Mucosa of descending colon (tissue), 3 donors: ENCODE results near the gene BMP4. TPM values are rescaled to one million over a fixed set of nuclear protein-coding genes. Genes with fewer than 3 reads are reported as not detected.

Experiments
- ATAC-seq: fragments of 200-7000 bp; cut with Tn5 transposase; one replicate; pipeline ENCODE4 v1.9.1; 2020; ENCODE audit warnings: mild to moderate bottlenecking, moderate library complexity
- DNase-seq, 3 donors: peaks; one replicate each; pipeline ENCODE4 v3.0.0-alpha.2; 2020
- H3K36me3 ChIP-seq: fragments of 200-600 bp; one replicate; pipeline ENCODE4 v1.8.0; 2021; ENCODE audit warnings: low read depth, mild to moderate bottlenecking
- H3K4me1 ChIP-seq: fragments of 200-600 bp; one replicate; pipeline ENCODE4 v1.8.0; 2021; ENCODE audit warnings: low read depth, mild to moderate bottlenecking
- H3K4me3 ChIP-seq: fragments of 200-600 bp; one replicate; pipeline ENCODE4 v1.8.0; 2021; ENCODE audit warnings: mild to moderate bottlenecking
- H3K9me3 ChIP-seq: fragments of 200-600 bp; one replicate; pipeline ENCODE4 v1.8.0; 2021; ENCODE audit warnings: mild to moderate bottlenecking
- intact Hi-C, 2 donors: fragments of 100-400 bp; cut with DNase I in 1 of 2; cut with micrococcal nuclease in 1 of 2; formaldehyde crosslinking; loops; one replicate each; pipeline versions ENCODE4 v1.11.0 to v1.11.1; 2022; cut with DNase I, micrococcal nuclease
- microRNA-seq: library from miRNA; unstranded; fragments of <30 nt; microRNA quantifications from one replicate; pipeline ENCODE4, GENCODE V29; 2019
- total RNA-seq, 3 donors: library from RNA; stranded (reverse); fragmentation: NEBNext Ultra II Directional in 2 of 3; extraction: Animal tissue kit (Norgen Biotek cat#: 25700) in 2 of 3; gene quantifications; one replicate each; pipeline versions ENCODE4 v1.2.1 to v1.2.4, GENCODE V29; 2021 to 2023
- TF ChIP-seq, protein P1 (sequence below): fragments of 200-600 bp; IDR thresholded peaks from one replicate; pipeline ENCODE4 v1.8.0; 2022; ENCODE audit warnings: antibody characterized with exemption, mild to moderate bottlenecking
- donor health status: DM: no; HTN: no; CAD: no; lungs with moderate emphysema.
- donor health status: DM: no; HTN: no; CAD: no.
- donor health status: DM: no; HTN: yes; CAD: no.

BMP4 gene
- total RNA-seq, 3 donors from 2014 or later = 8.1 to 16.0 (median 15.6) TPM

DNA sequence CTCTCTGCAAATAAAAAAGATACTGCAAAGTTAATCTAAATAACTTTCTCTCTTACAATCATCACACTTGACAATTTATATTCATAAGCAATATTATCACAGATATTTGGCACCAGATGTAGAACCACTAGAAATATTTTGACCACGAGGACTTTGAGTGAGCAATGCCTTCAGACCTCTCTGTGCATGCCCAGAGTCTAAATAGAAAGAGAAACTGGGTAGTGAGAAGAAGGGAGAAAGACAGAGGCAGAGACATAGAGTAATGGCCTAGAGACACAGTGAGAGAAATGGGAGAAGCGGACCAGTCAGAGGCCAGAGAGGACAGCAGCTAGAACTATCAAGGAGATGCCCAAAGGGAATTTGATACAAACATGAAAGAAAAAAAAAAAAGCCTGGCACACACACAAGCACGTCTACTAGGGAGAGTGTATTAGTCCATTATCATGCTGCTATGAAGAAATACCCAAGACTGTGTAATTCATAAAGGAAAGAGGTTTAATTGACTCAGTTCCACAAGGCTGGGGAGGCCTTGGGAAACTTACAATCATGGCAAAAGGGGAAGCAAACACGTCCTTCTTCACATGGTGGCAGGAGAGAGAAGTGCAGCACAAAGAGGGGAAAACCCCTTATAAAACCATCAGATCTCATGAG, 41.1 kb downstream of the BMP4 start:
- Histone ChIP-seq H3K4me3 (no peak overlapping the region), H3K4me1 (no peaks in the 10 kb centered on the region), H3K9me3 (no peaks in the 10 kb centered on the region), H3K36me3 (no peaks in the 10 kb centered on the region)
- ATAC-seq (no peak), DNase-seq (no peak)
- intact Hi-C loops = no loop called here
- TF ChIP-seq, protein P1, sequence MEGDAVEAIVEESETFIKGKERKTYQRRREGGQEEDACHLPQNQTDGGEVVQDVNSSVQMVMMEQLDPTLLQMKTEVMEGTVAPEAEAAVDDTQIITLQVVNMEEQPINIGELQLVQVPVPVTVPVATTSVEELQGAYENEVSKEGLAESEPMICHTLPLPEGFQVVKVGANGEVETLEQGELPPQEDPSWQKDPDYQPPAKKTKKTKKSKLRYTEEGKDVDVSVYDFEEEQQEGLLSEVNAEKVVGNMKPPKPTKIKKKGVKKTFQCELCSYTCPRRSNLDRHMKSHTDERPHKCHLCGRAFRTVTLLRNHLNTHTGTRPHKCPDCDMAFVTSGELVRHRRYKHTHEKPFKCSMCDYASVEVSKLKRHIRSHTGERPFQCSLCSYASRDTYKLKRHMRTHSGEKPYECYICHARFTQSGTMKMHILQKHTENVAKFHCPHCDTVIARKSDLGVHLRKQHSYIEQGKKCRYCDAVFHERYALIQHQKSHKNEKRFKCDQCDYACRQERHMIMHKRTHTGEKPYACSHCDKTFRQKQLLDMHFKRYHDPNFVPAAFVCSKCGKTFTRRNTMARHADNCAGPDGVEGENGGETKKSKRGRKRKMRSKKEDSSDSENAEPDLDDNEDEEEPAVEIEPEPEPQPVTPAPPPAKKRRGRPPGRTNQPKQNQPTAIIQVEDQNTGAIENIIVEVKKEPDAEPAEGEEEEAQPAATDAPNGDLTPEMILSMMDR = no peak

DNA sequence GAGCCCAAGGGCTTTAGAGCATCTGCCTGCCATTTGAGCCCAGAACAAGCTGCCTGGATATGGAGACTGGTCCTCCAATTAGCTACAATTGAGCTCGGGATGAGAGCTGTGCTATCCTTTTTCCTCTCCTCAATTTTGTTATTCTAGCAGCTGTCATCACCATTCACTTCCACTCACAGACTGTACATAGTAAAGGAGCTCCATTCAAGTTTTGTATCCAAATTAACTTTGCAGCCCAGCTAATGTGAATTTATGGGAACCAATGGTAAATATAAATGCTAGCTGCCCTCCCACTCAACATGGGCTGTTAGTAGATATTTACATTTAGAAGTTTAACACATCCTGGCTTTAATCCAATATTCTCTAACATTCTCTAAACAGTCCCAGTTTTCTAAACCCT, 44.6 kb downstream of the BMP4 start:
- Histone ChIP-seq H3K9me3 (no peaks in the 10 kb centered on the region), H3K4me3 (no peak overlapping the region), H3K36me3 (no peaks in the 10 kb centered on the region), H3K4me1 (no peaks in the 10 kb centered on the region)
- ATAC-seq (no peak), DNase-seq (no peak)
- TF ChIP-seq, protein P1 = no peak
- intact Hi-C loops = no loop called here

DNA sequence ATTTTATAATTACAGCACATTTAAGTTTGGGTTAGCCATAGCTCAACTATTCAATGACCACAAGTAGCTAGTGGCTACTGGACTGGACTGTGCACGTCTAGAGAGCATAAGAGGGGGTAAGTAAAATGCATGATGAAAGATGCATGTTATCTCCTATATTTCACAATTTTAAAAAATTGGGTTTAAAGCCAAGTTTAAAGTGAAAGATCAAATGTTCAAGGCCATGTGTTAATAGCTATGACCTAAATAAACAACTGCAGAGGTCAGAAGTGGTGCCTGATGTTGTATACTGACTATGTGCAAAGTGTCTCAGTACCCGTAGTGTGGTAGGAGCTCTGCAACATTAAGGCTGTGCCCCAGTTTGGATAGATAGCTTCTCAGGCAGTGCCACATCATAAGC, 48.2 kb downstream of the BMP4 start:
- ATAC-seq = no peak
- no peak overlapping the region for H3K4me3 ChIP-seq
- H3K4me1 ChIP-seq = no peaks in the 10 kb centered on the region
- no peak for DNase-seq
- intact Hi-C loops = no loop called here
- H3K9me3 ChIP-seq = no peaks in the 10 kb centered on the region
- no peaks in the 10 kb centered on the region for H3K36me3 ChIP-seq
- TF ChIP-seq, protein P1 = no peak

DNA sequence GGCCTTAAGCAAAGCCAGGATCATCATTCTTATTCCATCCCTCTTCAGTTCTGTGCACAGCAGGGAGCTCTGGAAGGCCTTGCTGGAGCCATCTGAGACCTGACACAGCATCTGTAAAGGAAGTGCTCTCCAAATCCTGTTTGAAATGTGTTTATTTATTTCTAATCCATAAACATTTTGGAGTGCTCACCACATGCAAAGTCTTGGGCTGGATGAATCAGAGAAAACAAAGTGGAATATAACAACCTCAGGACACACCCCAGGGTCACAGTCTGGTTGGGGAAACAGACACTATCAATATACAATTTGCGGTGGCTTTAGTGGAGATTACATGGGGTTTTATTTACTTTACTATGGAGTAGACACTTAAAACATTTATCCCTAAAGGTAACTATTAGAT, 54.3 kb downstream of the BMP4 start:
- H3K4me1 ChIP-seq = no peaks in the 10 kb centered on the region
- no peak for DNase-seq
- intact Hi-C loops = no loop called here
- no peaks in the 10 kb centered on the region for H3K9me3 ChIP-seq
- H3K4me3 ChIP-seq = no peak overlapping the region
- TF ChIP-seq, protein P1 = no peak
- ATAC-seq = peak; percentile 19
- no peaks in the 10 kb centered on the region for H3K36me3 ChIP-seq

DNA sequence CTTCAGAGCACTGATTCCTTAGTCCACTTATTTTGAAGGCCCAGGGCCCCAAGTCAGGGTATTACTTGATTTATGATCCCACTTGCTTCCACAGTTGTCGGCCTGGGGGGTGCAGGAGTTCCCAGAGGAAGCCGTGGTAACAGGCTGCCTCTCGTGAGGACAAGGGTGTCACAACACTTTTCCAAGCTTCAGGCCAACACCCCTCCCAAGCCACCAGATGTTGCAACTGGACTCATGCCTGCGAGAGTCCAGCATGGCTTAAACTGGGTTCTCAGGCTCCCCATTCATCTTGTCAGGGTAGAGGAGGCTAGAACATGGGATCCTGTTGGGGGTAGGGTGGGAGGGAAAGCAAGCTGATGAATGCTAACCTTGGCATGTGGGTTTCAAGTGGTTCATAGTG, 56.1 kb downstream of the BMP4 start:
- no peaks in the 10 kb centered on the region for H3K36me3 ChIP-seq
- intact Hi-C loops = no loop called here
- no peaks in the 10 kb centered on the region for H3K4me1 ChIP-seq
- H3K9me3 ChIP-seq = no peaks in the 10 kb centered on the region
- H3K4me3 ChIP-seq = no peak overlapping the region
- DNase-seq (peak in 2 of 3 donors; percentile 35 to 40), ATAC-seq (peak; percentile 24)
- TF ChIP-seq, protein P1 = no peak

Small RNA genes lying within 50 kb of the gene (microRNA-seq; reads per million reads assigned to microRNA genes)
- 10.0 reads per million, percentile 33 among the genes with 10 or more reads in this experiment for gene MIR5580
